ENCODE results near the gene PEMT.
"Not testable (repeated sequence)": the region's sequence is repeated elsewhere in the genome, so short reads cannot be mapped to it uniquely, and the experiment has no call there.

The PEMT gene

GRCh38 chr17:17469996-17470395 is 121.5 kb downstream of the PEMT start:
- TF ChIP-seq ZNF274 (IDR thresholded peaks at IDR 0.05; ENCODE audit: low read depth, low read length) (no peak), SUZ12 (IDR thresholded peaks at IDR 0.05; ENCODE audit: extremely low read depth, insufficient read depth, insufficient read length) (no peak), YY1 (IDR thresholded peaks at IDR 0.05; ENCODE audit: insufficient read depth, insufficient read length) (no peak)
- no peak for DNase-seq (ENCODE audit: low read depth, low spot score)
- no peaks in the 10 kb centered on the region for H3K36me3 ChIP-seq (ENCODE audit: insufficient read depth, insufficient read length, low read length)
- no peak overlapping the region for H3K9ac ChIP-seq (ENCODE audit: insufficient read length, low read depth)
- no peak overlapping the region for H3K4me3 ChIP-seq (ENCODE audit: insufficient read length, low read depth)
- no peaks in the 10 kb centered on the region for H3K9me3 ChIP-seq (ENCODE audit: insufficient read depth, low read length)
- H3K27me3 ChIP-seq (ENCODE audit: insufficient read depth, insufficient read length) = no peaks in the 10 kb centered on the region
- no peaks in the 10 kb centered on the region for H3K4me1 ChIP-seq (ENCODE audit: insufficient read depth, insufficient read length)

GRCh38 chr17:17469358-17469757 is 122.2 kb downstream of the PEMT start:
- H3K9ac ChIP-seq (ENCODE audit: insufficient read length, low read depth) = no peak overlapping the region
- no peaks in the 10 kb centered on the region for H3K9me3 ChIP-seq (ENCODE audit: insufficient read depth, low read length)
- no peak for DNase-seq (ENCODE audit: low read depth, low spot score)
- no peaks in the 10 kb centered on the region for H3K4me1 ChIP-seq (ENCODE audit: insufficient read depth, insufficient read length)
- no peaks in the 10 kb centered on the region for H3K27me3 ChIP-seq (ENCODE audit: insufficient read depth, insufficient read length)
- no peaks in the 10 kb centered on the region for H3K36me3 ChIP-seq (ENCODE audit: insufficient read depth, insufficient read length, low read length)
- no peak for TF ChIP-seq YY1 (IDR thresholded peaks at IDR 0.05; ENCODE audit: insufficient read depth, insufficient read length)
- TF ChIP-seq SUZ12 (IDR thresholded peaks at IDR 0.05; ENCODE audit: extremely low read depth, insufficient read depth, insufficient read length) = no peak
- TF ChIP-seq ZNF274 (IDR thresholded peaks at IDR 0.05; ENCODE audit: low read depth, low read length) = no peak
- H3K4me3 ChIP-seq (ENCODE audit: insufficient read length, low read depth) = no peak overlapping the region

- Histone ChIP-seq H3K9ac (ENCODE audit: insufficient read length, low read depth) (no peak overlapping the region), H3K27me3 (ENCODE audit: insufficient read depth, insufficient read length) (no peaks in the 10 kb centered on the region), H3K4me3 (ENCODE audit: insufficient read length, low read depth) (no peak overlapping the region), H3K36me3 (ENCODE audit: insufficient read depth, insufficient read length, low read length) (no peaks in the 10 kb centered on the region), H3K9me3 (ENCODE audit: insufficient read depth, low read length) (no peaks in the 10 kb centered on the region), H3K4me1 (ENCODE audit: insufficient read depth, insufficient read length) (no peaks in the 10 kb centered on the region)
- no peak for DNase-seq (ENCODE audit: low read depth, low spot score)
- no peak for TF ChIP-seq SUZ12 (IDR thresholded peaks at IDR 0.05; ENCODE audit: extremely low read depth, insufficient read depth, insufficient read length)
- TF ChIP-seq ZNF274 (IDR thresholded peaks at IDR 0.05; ENCODE audit: low read depth, low read length) = no peak
- no peak for TF ChIP-seq YY1 (IDR thresholded peaks at IDR 0.05; ENCODE audit: insufficient read depth, insufficient read length)
These were observed 123.1 kb downstream of the PEMT start for GRCh38 chr17:17468217-17469010.

- Histone ChIP-seq H3K9ac (ENCODE audit: insufficient read length, low read depth) (no peak overlapping the region), H3K36me3 (ENCODE audit: insufficient read depth, insufficient read length, low read length) (no peaks in the 10 kb centered on the region), H3K4me3 (ENCODE audit: insufficient read length, low read depth) (no peak overlapping the region), H3K4me1 (ENCODE audit: insufficient read depth, insufficient read length) (no peaks in the 10 kb centered on the region), H3K27me3 (ENCODE audit: insufficient read depth, insufficient read length) (no peaks in the 10 kb centered on the region), H3K9me3 (ENCODE audit: insufficient read depth, low read length) (no peaks in the 10 kb centered on the region)
- no peak for TF ChIP-seq SUZ12 (IDR thresholded peaks at IDR 0.05; ENCODE audit: extremely low read depth, insufficient read depth, insufficient read length)
- TF ChIP-seq YY1 (IDR thresholded peaks at IDR 0.05; ENCODE audit: insufficient read depth, insufficient read length) = no peak
- TF ChIP-seq ZNF274 (IDR thresholded peaks at IDR 0.05; ENCODE audit: low read depth, low read length) = no peak
- no peak for DNase-seq (ENCODE audit: low read depth, low spot score)
These were observed 123.8 kb downstream of the PEMT start for GRCh38 chr17:17467720-17468119.

- Histone ChIP-seq H3K4me3 (ENCODE audit: insufficient read length, low read depth) (no peak overlapping the region), H3K4me1 (ENCODE audit: insufficient read depth, insufficient read length) (no peaks in the 10 kb centered on the region), H3K9me3 (ENCODE audit: insufficient read depth, low read length) (no peaks in the 10 kb centered on the region), H3K36me3 (ENCODE audit: insufficient read depth, insufficient read length, low read length) (no peaks in the 10 kb centered on the region), H3K9ac (ENCODE audit: insufficient read length, low read depth) (no peak overlapping the region), H3K27me3 (ENCODE audit: insufficient read depth, insufficient read length) (no peaks in the 10 kb centered on the region)
- no peak for DNase-seq (ENCODE audit: low read depth, low spot score)
- TF ChIP-seq SUZ12 (IDR thresholded peaks at IDR 0.05; ENCODE audit: extremely low read depth, insufficient read depth, insufficient read length) (no peak), YY1 (IDR thresholded peaks at IDR 0.05; ENCODE audit: insufficient read depth, insufficient read length) (no peak), ZNF274 (IDR thresholded peaks at IDR 0.05; ENCODE audit: low read depth, low read length) (no peak)
These were observed 124.5 kb downstream of the PEMT start for GRCh38 chr17:17467016-17467415.

- Histone ChIP-seq H3K9me3 (ENCODE audit: insufficient read depth, low read length) (no peaks in the 10 kb centered on the region), H3K9ac (ENCODE audit: insufficient read length, low read depth) (no peak overlapping the region), H3K4me3 (ENCODE audit: insufficient read length, low read depth) (no peak overlapping the region), H3K4me1 (ENCODE audit: insufficient read depth, insufficient read length) (no peaks in the 10 kb centered on the region), H3K27me3 (ENCODE audit: insufficient read depth, insufficient read length) (no peaks in the 10 kb centered on the region), H3K36me3 (ENCODE audit: insufficient read depth, insufficient read length, low read length) (no peaks in the 10 kb centered on the region)
- TF ChIP-seq YY1 (IDR thresholded peaks at IDR 0.05; ENCODE audit: insufficient read depth, insufficient read length) = no peak
- no peak for TF ChIP-seq SUZ12 (IDR thresholded peaks at IDR 0.05; ENCODE audit: extremely low read depth, insufficient read depth, insufficient read length)
- no peak for TF ChIP-seq ZNF274 (IDR thresholded peaks at IDR 0.05; ENCODE audit: low read depth, low read length)
- DNase-seq (ENCODE audit: low read depth, low spot score) = no peak
These were observed 125.0 kb downstream of the PEMT start for GRCh38 chr17:17466511-17466910.

- not testable (repeated sequence) for H3K4me3 ChIP-seq (ENCODE audit: insufficient read length, low read depth); DNase-seq (ENCODE audit: low read depth, low spot score); H3K36me3 ChIP-seq (ENCODE audit: insufficient read depth, insufficient read length, low read length); H3K9me3 ChIP-seq (ENCODE audit: insufficient read depth, low read length); H3K9ac ChIP-seq (ENCODE audit: insufficient read length, low read depth); H3K27me3 ChIP-seq (ENCODE audit: insufficient read depth, insufficient read length); H3K4me1 ChIP-seq (ENCODE audit: insufficient read depth, insufficient read length)
These were observed 125.6 kb downstream of the PEMT start for GRCh38 chr17:17465878-17466277.
